PC-9 (cell line): ENCODE data around the gene STEAP3. TPM values are rescaled to one million over a fixed set of nuclear protein-coding genes. Genes with fewer than 3 reads are reported as not detected.

Experiments
- BruUV-seq: library from RNA; stranded (reverse); fragments of 400-500 nt; replicated peaks from 2 replicates; lab custom pipeline; 2021; lab: Mats Ljungman, UMichigan
- CTCF ChIA-PET: fragments of 300-600 bp; sonication (Branson Sonifier 250); formaldehyde crosslinking; loops from one replicate; lab custom pipeline; 2022; ENCODE audit warnings: antibody characterized with exemption; lab: Charles Lee
- POLR2A ChIA-PET: fragments of 300-600 bp; sonication (Branson Sonifier 250); formaldehyde crosslinking; loops from one replicate; lab custom pipeline; 2022; ENCODE audit warnings: antibody characterized with exemption; ENCODE audit not compliant: unreplicated experiment; lab: Charles Lee
- DNase-seq, 2 experiments: peaks; one replicate each; pipeline versions ENCODE4 v3.0.0 to v3.0.0-alpha.2; 2015 to 2022; ENCODE audit warnings: mixed read lengths in 1 of 2
- H2AFZ ChIP-seq: fragments of 200-600 bp; sonication (generic); 2 replicates; pipeline ENCODE4 v1.8.1; 2017; ENCODE audit warnings: antibody characterized with exemption
- H3F3A ChIP-seq: fragments of 200-600 bp; sonication (generic); 2 replicates; pipeline ENCODE4 v1.8.1; 2017; ENCODE audit warnings: antibody characterized with exemption, mild to moderate bottlenecking, low read depth; ENCODE audit not compliant: insufficient read depth
- H3K27ac ChIP-seq: fragments of 200-600 bp; sonication (generic); 2 replicates; pipeline ENCODE4 v1.6.1; 2016; ENCODE audit warnings: mixed run types
- H3K27me3 ChIP-seq: fragments of 200-600 bp; sonication (generic); 2 replicates; pipeline ENCODE4 v1.6.1; 2016; ENCODE audit warnings: low read depth, mixed run types; ENCODE audit not compliant: insufficient read depth
- H3K36me3 ChIP-seq: fragments of 200-600 bp; sonication (generic); 2 replicates; pipeline ENCODE4 v1.6.1; 2016; ENCODE audit warnings: low read depth, mixed run types
- H3K4me1 ChIP-seq: fragments of 200-600 bp; sonication (generic); replicated peaks from 2 replicates; pipeline ENCODE4 v1.6.1; 2016; ENCODE audit warnings: mixed run types; ENCODE audit not compliant: insufficient read depth
- H3K4me2 ChIP-seq: fragments of 200-600 bp; sonication (generic); 2 replicates; pipeline ENCODE4 v1.6.1; 2017; ENCODE audit warnings: mixed run types
- H3K4me3 ChIP-seq: fragments of 200-600 bp; sonication (generic); 2 replicates; pipeline ENCODE4 v1.6.1; 2016; ENCODE audit warnings: mixed run types
- H3K79me2 ChIP-seq: fragments of 200-600 bp; sonication (generic); 2 replicates; pipeline ENCODE4 v1.6.1; 2017; ENCODE audit warnings: low read depth, mixed run types
- H3K9me2 ChIP-seq: fragments of 200-600 bp; sonication (generic); 2 replicates; pipeline ENCODE4 v1.8.1; 2017; ENCODE audit warnings: mild to moderate bottlenecking; ENCODE audit not compliant: insufficient read depth
- H3K9me3 ChIP-seq: fragments of 200-600 bp; sonication (generic); 2 replicates; pipeline ENCODE4 v1.8.1; 2016; ENCODE audit warnings: low read depth; ENCODE audit not compliant: insufficient read depth
- H4K20me1 ChIP-seq: fragments of 200-600 bp; sonication (generic); 2 replicates; pipeline ENCODE4 v1.8.1; 2017; ENCODE audit not compliant: insufficient read depth
- EZH2 ChIP-seq: fragments of 200-600 bp; sonication (generic); IDR thresholded peaks from 2 replicates; pipeline ENCODE4 v1.8.0; 2017; ENCODE audit warnings: antibody characterized with exemption, low read depth
- intact Hi-C: fragments of 100-400 bp; cut with micrococcal nuclease; formaldehyde crosslinking; loops from one replicate; pipeline ENCODE4 v1.10.0; 2022; ENCODE audit not compliant: unreplicated experiment
- total RNA-seq: library from RNA; stranded (reverse); gene quantifications from 2 replicates; pipeline ENCODE4 v1.2.3, GENCODE V29; 2021
- TF ChIP-seq, protein P1 (sequence below): fragments of 200-600 bp; sonication (generic); conservative IDR thresholded peaks from 2 replicates; pipeline ENCODE4 v1.6.1; 2017; ENCODE audit warnings: mixed run types, antibody characterized with exemption, mild to moderate bottlenecking, moderate library complexity

STEAP3 gene
- total RNA-seq, 1 experiment from 2014 or later, result 23.0 TPM

- no peaks in the 10 kb centered on the region for H3K27me3 ChIP-seq
- no peak overlapping the region for H3K4me3 ChIP-seq
- H3K4me2 ChIP-seq, result no peak overlapping the region
- no peaks in the 10 kb centered on the region for H3K9me2 ChIP-seq
- no peak overlapping the region for H3K27ac ChIP-seq
- H3K36me3 ChIP-seq, result no peaks in the 10 kb centered on the region
- no peaks in the 10 kb centered on the region for H4K20me1 ChIP-seq
- H3F3A ChIP-seq, result no peaks in the 10 kb centered on the region
- TF ChIP-seq, protein P1, sequence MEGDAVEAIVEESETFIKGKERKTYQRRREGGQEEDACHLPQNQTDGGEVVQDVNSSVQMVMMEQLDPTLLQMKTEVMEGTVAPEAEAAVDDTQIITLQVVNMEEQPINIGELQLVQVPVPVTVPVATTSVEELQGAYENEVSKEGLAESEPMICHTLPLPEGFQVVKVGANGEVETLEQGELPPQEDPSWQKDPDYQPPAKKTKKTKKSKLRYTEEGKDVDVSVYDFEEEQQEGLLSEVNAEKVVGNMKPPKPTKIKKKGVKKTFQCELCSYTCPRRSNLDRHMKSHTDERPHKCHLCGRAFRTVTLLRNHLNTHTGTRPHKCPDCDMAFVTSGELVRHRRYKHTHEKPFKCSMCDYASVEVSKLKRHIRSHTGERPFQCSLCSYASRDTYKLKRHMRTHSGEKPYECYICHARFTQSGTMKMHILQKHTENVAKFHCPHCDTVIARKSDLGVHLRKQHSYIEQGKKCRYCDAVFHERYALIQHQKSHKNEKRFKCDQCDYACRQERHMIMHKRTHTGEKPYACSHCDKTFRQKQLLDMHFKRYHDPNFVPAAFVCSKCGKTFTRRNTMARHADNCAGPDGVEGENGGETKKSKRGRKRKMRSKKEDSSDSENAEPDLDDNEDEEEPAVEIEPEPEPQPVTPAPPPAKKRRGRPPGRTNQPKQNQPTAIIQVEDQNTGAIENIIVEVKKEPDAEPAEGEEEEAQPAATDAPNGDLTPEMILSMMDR, result no peak
- no peak for TF ChIP-seq EZH2
- no peak overlapping the region for H2AFZ ChIP-seq
- no TSS peak for BruUV-seq
- DNase-seq, result no peak
- H3K79me2 ChIP-seq, result no peaks in the 10 kb centered on the region
- H3K9me3 ChIP-seq, result no peaks in the 10 kb centered on the region
- ChIA-PET POLR2A (no interaction called here), CTCF (interaction anchor here (0.7 to 1.0 kb wide), 3 partner anchors 37 to 413 kb away, joined by 3 to 4 read pairs (median 3); no protein-coding TSS in a partner anchor)
- intact Hi-C loops, result loop anchor here (1.0 to 5.0 kb wide), 8 partner anchors 27 to 409 kb away; partner anchors contain the start of genes C2orf76 and DBI
- H3K4me1 ChIP-seq, result peaks cover 5% of the 10 kb centered on the region
These were observed 68.0 kb downstream of the STEAP3 start for GRCh38 chr2:119291588-119292167.

DNA sequence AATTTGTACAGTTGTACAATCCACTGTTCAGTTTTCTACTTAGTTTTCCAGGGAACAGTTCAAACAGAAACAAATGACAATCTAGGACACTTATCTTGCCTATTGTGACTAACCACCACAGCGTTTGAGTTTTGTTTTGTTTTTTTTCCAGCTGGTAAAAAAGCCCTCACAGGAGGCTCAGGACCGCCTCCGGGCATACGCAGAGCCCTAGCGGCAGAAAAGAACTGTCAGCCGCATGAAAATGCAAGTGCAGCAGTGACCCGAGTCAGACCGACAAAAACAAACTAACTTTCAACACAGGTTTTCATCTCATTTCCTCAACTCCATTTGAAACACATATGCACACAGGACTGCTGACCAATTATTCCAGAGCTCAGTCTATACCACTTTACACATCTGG is 68.6 kb downstream of the STEAP3 start:
- Histone ChIP-seq H3K9me2 (no peaks in the 10 kb centered on the region), H3K79me2 (no peaks in the 10 kb centered on the region), H3K9me3 (no peaks in the 10 kb centered on the region), H2AFZ (no peak overlapping the region), H3K4me1 (peaks cover 5% of the 10 kb centered on the region), H3F3A (no peaks in the 10 kb centered on the region), H4K20me1 (no peaks in the 10 kb centered on the region), H3K36me3 (no peaks in the 10 kb centered on the region), H3K27ac (no peak overlapping the region), H3K4me2 (no peak overlapping the region), H3K27me3 (no peaks in the 10 kb centered on the region), H3K4me3 (no peak overlapping the region)
- intact Hi-C loops, result loop anchor here (2.0 to 5.0 kb wide), 3 partner anchors 75 to 185 kb away; partner anchors contain the start of genes C2orf76 and DBI
- CTCF ChIA-PET, result no interaction called here
- TF ChIP-seq EZH2, result no peak
- TF ChIP-seq, protein P1, result no peak
- POLR2A ChIA-PET, result no interaction called here
- BruUV-seq, result no TSS peak
- peak in 1 of 2 experiments; percentile 59 for DNase-seq

GRCh38 chr2:119293254-119293653 is 69.6 kb downstream of the STEAP3 start:
- BruUV-seq, result no TSS peak
- H3K27ac ChIP-seq, result no peak overlapping the region
- TF ChIP-seq, protein P1, result no peak
- TF ChIP-seq EZH2, result no peak
- H4K20me1 ChIP-seq, result no peaks in the 10 kb centered on the region
- intact Hi-C loops, result loop anchor here (2.0 to 5.0 kb wide), 3 partner anchors 74 to 184 kb away; partner anchors contain the start of genes C2orf76 and DBI
- POLR2A ChIA-PET, result no interaction called here
- no peak overlapping the region for H3K4me3 ChIP-seq
- peaks cover 5% of the 10 kb centered on the region for H3K4me1 ChIP-seq
- H3K9me2 ChIP-seq, result no peaks in the 10 kb centered on the region
- H3K9me3 ChIP-seq, result no peaks in the 10 kb centered on the region
- H3K36me3 ChIP-seq, result no peaks in the 10 kb centered on the region
- no peaks in the 10 kb centered on the region for H3F3A ChIP-seq
- no peak overlapping the region for H2AFZ ChIP-seq
- no peak for DNase-seq
- CTCF ChIA-PET, result no interaction called here
- H3K27me3 ChIP-seq, result no peaks in the 10 kb centered on the region
- no peaks in the 10 kb centered on the region for H3K79me2 ChIP-seq
- H3K4me2 ChIP-seq, result no peak overlapping the region
